Trophoblast cell (in vitro differentiated cells and primary cell): Measurements from ENCODE around the gene KISS1R.

Experiments used
- DNase-seq, 2 donors: peaks; one replicate each; pipeline ENCODE4 v3.0.0-alpha.2; 2016
- H2AFZ ChIP-seq: 2 replicates; pipeline ENCODE4 v1.6.1; 2013; ENCODE audit warnings: low read length, moderate library complexity, mild to moderate bottlenecking; ENCODE audit not compliant: insufficient read depth, poor library complexity
- H2AK5ac ChIP-seq: 2 replicates; pipeline ENCODE4 v1.6.1; 2013; ENCODE audit warnings: mild to moderate bottlenecking, low read length
- H2BK120ac ChIP-seq: 2 replicates; pipeline ENCODE4 v1.6.1; 2013; ENCODE audit warnings: low read length, mild to moderate bottlenecking, moderate library complexity; ENCODE audit not compliant: insufficient read depth, poor library complexity
- H2BK12ac ChIP-seq: 2 replicates; pipeline ENCODE4 v1.6.1; 2013; ENCODE audit warnings: mild to moderate bottlenecking, low read length, moderate library complexity
- H2BK5ac ChIP-seq: 2 replicates; pipeline ENCODE4 v1.6.1; 2013; ENCODE audit warnings: low read length, low read depth, moderate library complexity, mild to moderate bottlenecking; ENCODE audit not compliant: poor library complexity
- H3K14ac ChIP-seq: 2 replicates; pipeline ENCODE4 v1.6.1; 2013; ENCODE audit warnings: mild to moderate bottlenecking, low read length
- H3K18ac ChIP-seq: 2 replicates; pipeline ENCODE4 v1.6.1; 2013; ENCODE audit warnings: mild to moderate bottlenecking, low read length
- H3K23ac ChIP-seq: 2 replicates; pipeline ENCODE4 v1.6.1; 2013; ENCODE audit warnings: low read length
- H3K27ac ChIP-seq: 2 replicates; pipeline ENCODE4 v1.5.1; 2013; ENCODE audit warnings: low read depth, mild to moderate bottlenecking, inconsistent platforms, low read length, moderate library complexity
- H3K27me3 ChIP-seq: 2 replicates; pipeline ENCODE4 v1.6.1; 2013; ENCODE audit warnings: inconsistent platforms, mild to moderate bottlenecking, low read length, moderate library complexity; ENCODE audit not compliant: insufficient read depth
- H3K36me3 ChIP-seq, 2 experiments: 1 replicate in 1 of 2; 2 replicates in 1 of 2; pipeline ENCODE4 v1.6.1; 2013; ENCODE audit warnings: low read length in 2 of 2, mild to moderate bottlenecking in 2 of 2, moderate library complexity in 1 of 2; ENCODE audit not compliant: insufficient read depth in 2 of 2, control insufficient read depth in 1 of 2
- H3K4ac ChIP-seq: 2 replicates; pipeline ENCODE4 v1.6.1; 2013; ENCODE audit warnings: low read depth, mild to moderate bottlenecking, low read length, moderate library complexity
- H3K4me1 ChIP-seq, 2 experiments: 1 replicate in 1 of 2; 2 replicates in 1 of 2; pipeline ENCODE4 v1.6.1; 2013; ENCODE audit warnings: low read length in 2 of 2, mild to moderate bottlenecking in 2 of 2, moderate library complexity in 1 of 2; ENCODE audit not compliant: insufficient read depth in 2 of 2, control insufficient read depth in 1 of 2
- H3K4me2 ChIP-seq: 2 replicates; pipeline ENCODE4 v1.6.1; 2013; ENCODE audit warnings: inconsistent platforms, mild to moderate bottlenecking, low read length, moderate library complexity
- H3K4me3 ChIP-seq: 2 replicates; pipeline ENCODE4 v1.5.1; 2013; ENCODE audit warnings: mild to moderate bottlenecking, low read depth, low read length, inconsistent platforms
- H3K79me1 ChIP-seq: one replicate; pipeline ENCODE4 v1.6.1; 2013; ENCODE audit warnings: low read length
- H3K79me2 ChIP-seq: 2 replicates; pipeline ENCODE4 v1.6.1; 2013; ENCODE audit warnings: low read length, mild to moderate bottlenecking; ENCODE audit not compliant: control insufficient read depth, insufficient read depth, poor library complexity
- H3K9ac ChIP-seq: 2 replicates; pipeline ENCODE4 v1.6.1; 2013; ENCODE audit warnings: mild to moderate bottlenecking, low read length
- H3K9me3 ChIP-seq: 2 replicates; pipeline ENCODE4 v1.6.1; 2013; ENCODE audit warnings: low read depth, mild to moderate bottlenecking, control low read depth, inconsistent platforms, low read length; ENCODE audit not compliant: insufficient read depth
- H4K12ac ChIP-seq: 2 replicates; pipeline ENCODE4 v1.6.1; 2013; ENCODE audit warnings: low read depth, mild to moderate bottlenecking, low read length, moderate library complexity
- H4K8ac ChIP-seq: 2 replicates; pipeline ENCODE4 v1.6.1; 2013; ENCODE audit warnings: low read depth, mild to moderate bottlenecking, low read length, moderate library complexity
- H4K91ac ChIP-seq: one replicate; pipeline ENCODE4 v1.6.1; 2013; ENCODE audit warnings: low read depth, mild to moderate bottlenecking, low read length, moderate library complexity
- WGBS: extraction: QIAGEN DNeasy Blood & Tissue Kit; methylation state at CpG from one replicate; pipeline ENCODE4 v1.1.7; 2013; ENCODE audit warnings: missing lambda C conversion rate; ENCODE audit not compliant: insufficient read length, insufficient coverage; ENCODE audit errors: extremely low coverage; 5-methylcytosine and 5-hydroxymethylcytosine counted together

Gene KISS1R

GRCh38 chr19:900302-901111 lies 16.6 kb upstream of the KISS1R start:
- Histone ChIP-seq H2BK12ac (no peak overlapping the region), H3K4me3 (no peak overlapping the region), H3K4me2 (no peak overlapping the region), H3K27ac (no peak overlapping the region), H3K23ac (no peak overlapping the region), H3K4me1 (peaks cover under 1 to 2% of the 10 kb centered on the region in 2 experiments), H3K14ac (no peak overlapping the region), H3K79me2 (no peaks in the 10 kb centered on the region), H3K9me3 (peaks cover 3% of the 10 kb centered on the region), H3K9ac (no peak overlapping the region), H3K36me3 (peaks cover 35 to 43% of the 10 kb centered on the region in 2 experiments), H3K27me3 (no peaks in the 10 kb centered on the region), H2BK5ac (no peak overlapping the region), H2BK120ac (no peak overlapping the region), H4K91ac (no peak overlapping the region), H2AFZ (no peak overlapping the region), H3K18ac (no peak overlapping the region), H3K79me1 (no peaks in the 10 kb centered on the region), H4K8ac (no peak overlapping the region), H4K12ac (no peak overlapping the region), H3K4ac (no peak overlapping the region), H2AK5ac (no peak overlapping the region)
- peak; percentile 46 to 58 for DNase-seq
- no CpG with 5 or more reads among the region's 30 CpGs for WGBS

- no peak overlapping the region for H3K18ac ChIP-seq
- H4K91ac ChIP-seq = no peak overlapping the region
- no peaks in the 10 kb centered on the region for H3K4me1 ChIP-seq
- H2BK12ac ChIP-seq = no peak overlapping the region
- no peak overlapping the region for H3K4ac ChIP-seq
- no peak overlapping the region for H2AFZ ChIP-seq
- H3K9me3 ChIP-seq = peaks cover 3% of the 10 kb centered on the region
- H3K9ac ChIP-seq = no peak overlapping the region
- H2BK5ac ChIP-seq = no peak overlapping the region
- H4K12ac ChIP-seq = no peak overlapping the region
- H4K8ac ChIP-seq = no peak overlapping the region
- no peak overlapping the region for H3K27ac ChIP-seq
- H3K36me3 ChIP-seq = peaks cover 35 to 38% of the 10 kb centered on the region in 2 experiments
- H3K79me1 ChIP-seq = no peaks in the 10 kb centered on the region
- no peak overlapping the region for H3K14ac ChIP-seq
- H3K23ac ChIP-seq = no peak overlapping the region
- no CpG with 5 or more reads among the region's 27 CpGs for WGBS
- no peak for DNase-seq
- H3K4me2 ChIP-seq = no peak overlapping the region
- no peaks in the 10 kb centered on the region for H3K27me3 ChIP-seq
- no peak overlapping the region for H2BK120ac ChIP-seq
- H3K4me3 ChIP-seq = no peak overlapping the region
- H2AK5ac ChIP-seq = no peak overlapping the region
- no peaks in the 10 kb centered on the region for H3K79me2 ChIP-seq
These were observed 15.7 kb upstream of the KISS1R start for GRCh38 chr19:901216-902092.

GRCh38 chr19:902093-902370 lies 15.1 kb upstream of the KISS1R start:
- H3K4me1 ChIP-seq = no peaks in the 10 kb centered on the region
- no peak overlapping the region for H3K4me3 ChIP-seq
- no peak overlapping the region for H3K23ac ChIP-seq
- no peak overlapping the region for H3K14ac ChIP-seq
- no peaks in the 10 kb centered on the region for H3K27me3 ChIP-seq
- H3K9ac ChIP-seq = no peak overlapping the region
- no peak for DNase-seq
- no peak overlapping the region for H3K27ac ChIP-seq
- H3K79me2 ChIP-seq = no peaks in the 10 kb centered on the region
- H2AK5ac ChIP-seq = no peak overlapping the region
- peaks cover 3% of the 10 kb centered on the region for H3K9me3 ChIP-seq
- no peak overlapping the region for H2BK5ac ChIP-seq
- no peak overlapping the region for H3K4ac ChIP-seq
- H3K36me3 ChIP-seq = peaks cover 31 to 34% of the 10 kb centered on the region in 2 experiments
- no peak overlapping the region for H2BK120ac ChIP-seq
- H4K12ac ChIP-seq = no peak overlapping the region
- no peak overlapping the region for H2AFZ ChIP-seq
- no peaks in the 10 kb centered on the region for H3K79me1 ChIP-seq
- H4K8ac ChIP-seq = no peak overlapping the region
- no peak overlapping the region for H3K4me2 ChIP-seq
- H3K18ac ChIP-seq = no peak overlapping the region
- no CpG with 5 or more reads among the region's 7 CpGs for WGBS
- H2BK12ac ChIP-seq = no peak overlapping the region
- no peak overlapping the region for H4K91ac ChIP-seq

- no peak overlapping the region for H3K27ac ChIP-seq
- no CpG with 5 or more reads among the region's 14 CpGs for WGBS
- no peak overlapping the region for H2BK5ac ChIP-seq
- H3K79me2 ChIP-seq = no peaks in the 10 kb centered on the region
- peaks cover 27 to 28% of the 10 kb centered on the region in 2 experiments for H3K36me3 ChIP-seq
- no peaks in the 10 kb centered on the region for H3K27me3 ChIP-seq
- H4K91ac ChIP-seq = no peak overlapping the region
- peaks cover 3% of the 10 kb centered on the region for H3K9me3 ChIP-seq
- H3K79me1 ChIP-seq = no peaks in the 10 kb centered on the region
- no peak overlapping the region for H3K4me3 ChIP-seq
- no peaks in the 10 kb centered on the region for H3K4me1 ChIP-seq
- H3K23ac ChIP-seq = no peak overlapping the region
- no peak overlapping the region for H2BK12ac ChIP-seq
- DNase-seq = no peak
- H3K18ac ChIP-seq = no peak overlapping the region
- no peak overlapping the region for H3K14ac ChIP-seq
- no peak overlapping the region for H3K4me2 ChIP-seq
- no peak overlapping the region for H2AFZ ChIP-seq
- H3K9ac ChIP-seq = no peak overlapping the region
- no peak overlapping the region for H3K4ac ChIP-seq
- no peak overlapping the region for H4K12ac ChIP-seq
- no peak overlapping the region for H4K8ac ChIP-seq
- H2AK5ac ChIP-seq = no peak overlapping the region
- no peak overlapping the region for H2BK120ac ChIP-seq
These were observed 14.5 kb upstream of the KISS1R start for GRCh38 chr19:902446-903226.
